Gastrocnemius medialis (tissue), 4 donors: Measurements from ENCODE around the gene WTAP. TPM values are rescaled to one million over a fixed set of nuclear protein-coding genes. Genes with fewer than 3 reads are reported as not detected.

Experiments
- ATAC-seq, 2 donors: fragments of 150-250 bp; one replicate each; pipeline ENCODE4 v1.9.1; 2016
- DNase-seq, 2 donors: peaks; one replicate each; pipeline ENCODE4 v3.0.0-alpha.2; 2019
- H3K27ac ChIP-seq, 4 donors: fragments of 200-600 bp; sonication (generic); 1 replicate in 1 of 4; 2 replicates in 3 of 4; pipeline ENCODE4 v1.5.1; 2016 to 2018; ENCODE audit warnings: mild to moderate bottlenecking in 2 of 4, moderate library complexity in 1 of 4
- H3K27me3 ChIP-seq, 3 donors: fragments of 200-600 bp; sonication (generic) in 2 of 3; 1 replicate in 1 of 3; 2 replicates in 2 of 3; pipeline versions ENCODE4 v1.5.1 to v1.6.0; 2016 to 2019; ENCODE audit warnings: mild to moderate bottlenecking in 1 of 3, moderate library complexity in 1 of 3
- H3K36me3 ChIP-seq, 2 donors: fragments of 200-600 bp; sonication (generic) in 1 of 2; one replicate each; pipeline ENCODE4 v1.5.1; 2017 to 2018
- H3K4me1 ChIP-seq, 2 donors: fragments of 200-600 bp; sonication (generic) in 1 of 2; one replicate each; pipeline ENCODE4 v1.5.1; 2016 to 2017; ENCODE audit warnings: mild to moderate bottlenecking in 2 of 2
- H3K4me3 ChIP-seq, 4 donors: fragments of 200-600 bp; sonication (generic) in 3 of 4; 1 replicate in 1 of 4; 2 replicates in 3 of 4; pipeline ENCODE4 v1.5.1; 2016 to 2019; ENCODE audit warnings: mild to moderate bottlenecking in 2 of 4
- H3K9me3 ChIP-seq, 3 donors: fragments of 200-600 bp; sonication (generic) in 2 of 3; 1 replicate in 1 of 3; 2 replicates in 2 of 3; pipeline ENCODE4 v1.5.1; 2016 to 2019
- POLR2A ChIP-seq, 2 donors: fragments of 450-650 bp; IDR thresholded peaks; one replicate each; pipeline ENCODE4 v1.6.1; 2017; ENCODE audit warnings: antibody characterized with exemption in 2 of 2, mild to moderate bottlenecking in 2 of 2, moderate library complexity in 2 of 2
- in situ Hi-C, 4 donors: fragments of 200-750 bp; cut with MboI; loops; one replicate each; pipeline versions ENCODE4 v1.15.0 to v1.8.0; 2017; ENCODE audit warnings: low sequenced_read_pairs in 4 of 4
- intact Hi-C: fragments of 100-400 bp; cut with DNase I; formaldehyde crosslinking; loops from one replicate; pipeline ENCODE4 v1.15.1; 2023; ENCODE audit warnings: low total_unique reads
- total RNA-seq, 4 donors: library from RNA; depleted of rRNA; stranded (reverse); fragments of >200 nt; gene quantifications; one replicate each; pipeline versions ENCODE4 v1.1.0 to v1.2.3, GENCODE V29; 2016
- TF ChIP-seq, protein P1 (sequence below), 5 experiments: fragments of 450-650 bp in 3 of 5; fragments of 200-600 bp in 2 of 5; sonication (generic) in 2 of 5; IDR thresholded peaks in 4 of 5; conservative IDR thresholded peaks in 1 of 5; 1 replicate in 4 of 5; 2 replicates in 1 of 5; pipeline ENCODE4 v1.5.1; 2016 to 2019; ENCODE audit warnings: antibody characterized with exemption in 5 of 5, mild to moderate bottlenecking in 3 of 5, moderate library complexity in 3 of 5

WTAP gene
- total RNA-seq, 4 donors from 2014 or later = 147 to 238 (median 193) TPM

DNA sequence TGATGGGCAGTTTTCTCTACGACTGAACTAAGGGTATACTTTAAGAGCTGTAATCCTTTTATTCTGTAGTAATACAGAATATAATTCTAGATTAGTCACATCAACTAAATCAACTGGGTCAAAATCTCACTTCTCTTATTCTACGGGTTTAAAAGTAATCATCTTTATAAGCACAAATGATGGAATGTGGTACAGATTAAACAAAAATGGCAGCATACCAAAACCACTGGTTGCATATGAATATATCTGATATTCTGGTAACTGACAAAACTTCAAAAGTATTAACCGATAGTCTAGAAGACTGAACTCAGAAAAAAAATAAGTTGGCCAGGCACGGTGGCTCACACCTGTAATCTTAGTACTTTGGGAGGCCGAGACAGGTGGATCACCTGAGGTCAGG is 41.3 kb upstream of the WTAP start:
- Histone ChIP-seq H3K4me1 (peaks cover 39 to 65% of the 10 kb centered on the region in 2 donors), H3K9me3 (no peaks in the 10 kb centered on the region), H3K27ac (peak overlapping the region; percentile 4 to 50 (median 28)), H3K27me3 (no peaks in the 10 kb centered on the region), H3K4me3 (peak overlapping the region in 2 of 4 donors; percentile 24 to 89), H3K36me3 (peaks cover 13 to 99% of the 10 kb centered on the region in 2 donors)
- in situ Hi-C loops (loop anchor here (10.0 to 25.0 kb wide), 3 partner anchors 59 to 276 kb away; partner anchors contain the start of gene IGF2R (in 1 of the 4)), intact Hi-C loops (no loop called here)
- no peak for TF ChIP-seq POLR2A (IDR thresholded peaks at IDR 0.05)
- TF ChIP-seq, protein P1, sequence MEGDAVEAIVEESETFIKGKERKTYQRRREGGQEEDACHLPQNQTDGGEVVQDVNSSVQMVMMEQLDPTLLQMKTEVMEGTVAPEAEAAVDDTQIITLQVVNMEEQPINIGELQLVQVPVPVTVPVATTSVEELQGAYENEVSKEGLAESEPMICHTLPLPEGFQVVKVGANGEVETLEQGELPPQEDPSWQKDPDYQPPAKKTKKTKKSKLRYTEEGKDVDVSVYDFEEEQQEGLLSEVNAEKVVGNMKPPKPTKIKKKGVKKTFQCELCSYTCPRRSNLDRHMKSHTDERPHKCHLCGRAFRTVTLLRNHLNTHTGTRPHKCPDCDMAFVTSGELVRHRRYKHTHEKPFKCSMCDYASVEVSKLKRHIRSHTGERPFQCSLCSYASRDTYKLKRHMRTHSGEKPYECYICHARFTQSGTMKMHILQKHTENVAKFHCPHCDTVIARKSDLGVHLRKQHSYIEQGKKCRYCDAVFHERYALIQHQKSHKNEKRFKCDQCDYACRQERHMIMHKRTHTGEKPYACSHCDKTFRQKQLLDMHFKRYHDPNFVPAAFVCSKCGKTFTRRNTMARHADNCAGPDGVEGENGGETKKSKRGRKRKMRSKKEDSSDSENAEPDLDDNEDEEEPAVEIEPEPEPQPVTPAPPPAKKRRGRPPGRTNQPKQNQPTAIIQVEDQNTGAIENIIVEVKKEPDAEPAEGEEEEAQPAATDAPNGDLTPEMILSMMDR (IDR thresholded peaks at IDR 0.05 in 4 of 5, conservative IDR thresholded peaks at IDR 0.05 in 1 of 5) = no peak
- ATAC-seq = no peak
- DNase-seq = no peak

DNA sequence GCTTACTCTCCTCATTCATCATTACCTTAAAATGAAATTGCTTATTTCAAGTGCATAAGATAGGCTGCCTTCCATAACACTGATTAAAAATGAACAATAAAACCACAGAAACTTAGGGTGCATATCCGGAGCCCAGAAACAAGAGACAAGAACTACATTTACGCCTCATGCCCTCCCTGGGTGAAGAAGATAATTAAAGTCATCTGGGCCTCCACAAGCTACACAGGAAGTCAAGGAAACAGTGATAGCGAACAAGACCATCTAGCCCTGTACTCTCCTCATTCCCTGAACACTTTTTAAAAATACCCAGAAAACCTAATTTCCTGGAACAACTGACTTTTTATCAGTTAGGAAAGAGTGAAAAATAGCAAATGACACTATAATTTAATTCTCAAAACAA is 40.6 kb upstream of the WTAP start:
- DNase-seq = no peak
- peak overlapping the region in 3 of 4 donors; percentile 24 to 89 (median 83) for H3K4me3 ChIP-seq
- intact Hi-C loops = no loop called here
- H3K9me3 ChIP-seq = no peaks in the 10 kb centered on the region
- peaks cover 39 to 65% of the 10 kb centered on the region in 2 donors for H3K4me1 ChIP-seq
- peak overlapping the region in 3 of 4 donors; percentile 31 to 99 (median 42) for H3K27ac ChIP-seq
- no peak for ATAC-seq
- TF ChIP-seq POLR2A (IDR thresholded peaks at IDR 0.05) = no peak
- TF ChIP-seq, protein P1 (IDR thresholded peaks at IDR 0.05 in 4 of 5, conservative IDR thresholded peaks at IDR 0.05 in 1 of 5) = no peak
- H3K36me3 ChIP-seq = peaks cover 13 to 97% of the 10 kb centered on the region in 2 donors
- in situ Hi-C loops = loop anchor here (10.0 to 25.0 kb wide), 3 partner anchors 58 to 276 kb away; partner anchors contain the start of gene IGF2R (in 1 of the 4)
- H3K27me3 ChIP-seq = no peaks in the 10 kb centered on the region

DNA sequence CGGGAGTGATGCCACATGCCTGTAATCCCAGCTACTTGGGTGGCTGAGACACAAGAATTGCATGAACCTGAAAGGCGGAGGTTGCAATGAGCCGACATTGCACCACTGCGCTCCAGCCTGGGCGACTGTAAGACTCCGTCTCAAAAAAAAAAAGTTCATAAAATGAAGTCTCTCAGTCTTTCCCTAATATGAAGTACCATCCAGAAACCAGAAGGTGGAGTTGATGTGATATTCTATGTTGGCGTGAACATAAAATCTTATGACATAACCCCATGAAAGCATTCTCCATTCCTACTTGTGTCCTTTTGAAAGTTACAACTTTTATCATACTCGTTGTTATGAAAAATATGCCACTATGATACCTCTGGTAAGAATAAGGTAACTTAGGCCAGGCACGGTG is 40.0 kb upstream of the WTAP start:
- in situ Hi-C loops = loop anchor here (10.0 to 25.0 kb wide), 3 partner anchors 57 to 275 kb away; partner anchors contain the start of gene IGF2R (in 1 of the 4)
- intact Hi-C loops = no loop called here
- Histone ChIP-seq H3K4me1 (peaks cover 39 to 64% of the 10 kb centered on the region in 2 donors), H3K27ac (peak overlapping the region; percentile 4 to 99 (median 68)), H3K4me3 (peak overlapping the region in 2 of 4 donors; percentile 83 to 89), H3K36me3 (peaks cover 9 to 97% of the 10 kb centered on the region in 2 donors), H3K9me3 (no peaks in the 10 kb centered on the region), H3K27me3 (no peaks in the 10 kb centered on the region)
- DNase-seq (no peak), ATAC-seq (no peak)
- no peak for TF ChIP-seq POLR2A (IDR thresholded peaks at IDR 0.05)
- TF ChIP-seq, protein P1 (IDR thresholded peaks at IDR 0.05 in 4 of 5, conservative IDR thresholded peaks at IDR 0.05 in 1 of 5) = no peak

DNA sequence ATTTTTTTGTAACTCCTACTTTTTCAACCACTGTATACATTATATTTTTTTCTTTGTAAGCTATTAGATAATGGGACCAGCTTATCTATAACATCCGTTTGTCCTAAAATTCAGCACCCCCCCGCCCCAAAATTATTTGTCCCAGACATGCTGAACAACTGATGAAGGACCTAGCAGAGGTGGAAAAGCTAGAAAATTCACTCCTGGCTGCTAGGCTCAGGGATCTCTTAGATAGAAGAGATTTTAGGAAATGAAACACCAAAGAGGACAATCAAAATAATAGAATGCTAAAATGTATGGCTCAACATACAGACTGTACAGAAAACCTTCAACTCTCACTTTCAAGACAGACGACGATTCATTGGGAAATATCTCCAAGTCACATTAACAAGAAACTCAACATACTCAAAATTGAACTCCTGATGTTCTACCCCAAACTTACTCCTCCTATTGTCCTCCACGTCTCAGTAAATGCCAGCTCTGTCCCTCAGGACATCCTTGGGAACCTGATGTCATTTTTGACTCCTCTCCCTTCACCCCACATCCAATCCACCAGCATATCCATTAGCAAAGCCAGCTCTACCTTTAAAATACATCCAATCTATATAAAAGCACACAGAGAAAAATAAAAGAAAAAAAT is 38.9 kb upstream of the WTAP start:
- Histone ChIP-seq H3K4me3 (peak overlapping the region; percentile 83 to 94 (median 90)), H3K27ac (peak overlapping the region; percentile 94 to 99 (median 96)), H3K9me3 (no peaks in the 10 kb centered on the region), H3K4me1 (peaks cover 39 to 54% of the 10 kb centered on the region in 2 donors), H3K27me3 (no peaks in the 10 kb centered on the region), H3K36me3 (peaks cover 9 to 90% of the 10 kb centered on the region in 2 donors)
- intact Hi-C loops = no loop called here
- DNase-seq (no peak), ATAC-seq (no peak)
- in situ Hi-C loops = loop anchor here (10.0 to 25.0 kb wide), 3 partner anchors 56 to 274 kb away; partner anchors contain the start of gene IGF2R (in 1 of the 4)
- TF ChIP-seq POLR2A (IDR thresholded peaks at IDR 0.05) = no peak
- TF ChIP-seq, protein P1 (IDR thresholded peaks at IDR 0.05 in 4 of 5, conservative IDR thresholded peaks at IDR 0.05 in 1 of 5) = no peak
